ENCODE measurements around the gene FAM185A. TPM values are rescaled to one million over a fixed set of nuclear protein-coding genes. Genes with fewer than 3 reads are reported as not detected.

The FAM185A gene
- polyA plus RNA-seq, 1 of the 3 experiments (the other 2 are of a cell fraction), result 12.8 TPM

DNA sequence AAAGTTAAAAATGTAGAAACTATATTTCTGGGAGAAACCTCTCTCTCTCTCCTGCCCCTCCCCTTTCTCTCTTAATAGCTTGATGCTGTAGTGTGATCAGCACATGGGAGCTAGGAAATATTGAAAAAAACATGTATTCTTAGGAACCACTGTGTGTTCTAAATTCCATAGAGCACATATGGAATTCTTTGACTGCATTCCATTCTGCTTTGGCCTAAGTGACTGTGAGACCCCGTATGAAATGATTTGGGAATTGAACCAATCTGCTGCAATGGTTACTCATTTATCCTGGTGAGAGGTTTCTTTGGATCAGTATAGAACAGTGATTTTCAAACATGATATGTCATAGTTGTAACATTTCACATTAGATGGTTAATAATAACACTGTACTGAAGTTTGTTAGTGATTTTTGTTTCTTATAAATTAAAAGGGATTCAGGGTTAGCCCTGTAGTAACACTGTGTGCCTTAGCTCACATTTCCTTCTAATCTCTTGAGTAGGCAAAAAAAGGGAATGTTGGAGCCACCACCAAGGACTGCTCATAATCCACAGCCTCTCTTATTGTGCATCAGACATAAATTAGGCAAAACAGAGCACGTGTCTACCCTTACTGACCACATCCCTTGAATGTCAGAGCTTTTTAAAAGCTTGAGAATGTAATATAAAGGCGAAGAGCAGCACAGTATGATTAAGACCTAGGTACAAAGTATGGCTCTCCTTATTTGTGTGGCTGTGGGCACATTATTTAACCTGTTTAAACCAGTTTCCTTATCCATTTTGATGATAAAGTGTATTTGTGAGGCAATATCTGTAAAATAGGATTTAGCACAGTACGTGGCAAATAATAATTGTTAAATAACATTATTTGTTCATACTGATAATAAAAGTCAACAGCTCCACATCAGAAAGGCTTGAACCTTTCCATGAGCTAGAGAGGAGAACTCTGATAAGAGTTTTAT lies 69.1 kb downstream of the FAM185A start (continued):
- TF ChIP-seq, protein P1, sequence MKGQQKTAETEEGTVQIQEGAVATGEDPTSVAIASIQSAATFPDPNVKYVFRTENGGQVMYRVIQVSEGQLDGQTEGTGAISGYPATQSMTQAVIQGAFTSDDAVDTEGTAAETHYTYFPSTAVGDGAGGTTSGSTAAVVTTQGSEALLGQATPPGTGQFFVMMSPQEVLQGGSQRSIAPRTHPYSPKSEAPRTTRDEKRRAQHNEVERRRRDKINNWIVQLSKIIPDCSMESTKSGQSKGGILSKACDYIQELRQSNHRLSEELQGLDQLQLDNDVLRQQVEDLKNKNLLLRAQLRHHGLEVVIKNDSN (IDR thresholded peaks at IDR 0.05; ENCODE audit: borderline replicate concordance, low read depth), result no peak

DNA sequence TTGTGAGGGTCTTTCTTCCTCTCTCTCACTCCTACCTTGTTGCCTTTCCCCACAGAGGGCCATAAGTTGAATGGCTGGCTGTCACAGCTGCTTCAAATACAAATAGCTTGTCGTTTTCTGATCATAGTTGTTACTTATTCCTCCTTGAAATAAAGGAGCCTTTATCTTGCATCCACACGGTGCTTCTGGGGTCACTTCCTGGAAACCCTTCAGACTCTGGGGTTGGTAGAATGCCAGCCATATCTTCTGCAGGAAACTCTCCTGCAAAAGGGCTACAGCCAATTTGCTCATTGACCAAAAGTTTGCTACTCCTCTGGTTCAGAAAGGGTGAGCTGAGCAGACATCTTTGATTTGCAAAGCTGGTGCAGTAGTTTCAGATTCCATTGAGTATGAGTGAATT lies 70.4 kb downstream of the FAM185A start:
- H3K27me3 ChIP-seq (ENCODE audit: insufficient read depth), result no peaks in the 10 kb centered on the region
- CTCF ChIA-PET, result interaction anchor here (1.4 kb wide), 1 partner anchor 25 kb away, joined by 3 read pairs; no protein-coding TSS in a partner anchor
- POLR2A ChIA-PET, result no interaction called here
- no peaks in the 10 kb centered on the region for H3K79me2 ChIP-seq (ENCODE audit: insufficient read depth)
- DNase-seq, result no peak
- no peaks in the 10 kb centered on the region for H3F3A ChIP-seq (replicated peaks; ENCODE audit: insufficient read depth)
- TF ChIP-seq FOXJ3 (CRISPR knock-in tag; IDR thresholded peaks at IDR 0.05) (no peak), GATA2 (CRISPR knock-in tag; IDR thresholded peaks at IDR 0.05) (no peak), RCOR1 (IDR thresholded peaks at IDR 0.05; ENCODE audit: low read length) (no peak), NFIC (IDR thresholded peaks at IDR 0.05; ENCODE audit: borderline replicate concordance) (no peak), MEF2A (IDR thresholded peaks at IDR 0.05; ENCODE audit: borderline replicate concordance, low read depth) (no peak), JUND (IDR thresholded peaks at IDR 0.05) (no peak), FOXM1 (IDR thresholded peaks at IDR 0.05; ENCODE audit: low read depth) (no peak)
- TF ChIP-seq, protein P2, sequence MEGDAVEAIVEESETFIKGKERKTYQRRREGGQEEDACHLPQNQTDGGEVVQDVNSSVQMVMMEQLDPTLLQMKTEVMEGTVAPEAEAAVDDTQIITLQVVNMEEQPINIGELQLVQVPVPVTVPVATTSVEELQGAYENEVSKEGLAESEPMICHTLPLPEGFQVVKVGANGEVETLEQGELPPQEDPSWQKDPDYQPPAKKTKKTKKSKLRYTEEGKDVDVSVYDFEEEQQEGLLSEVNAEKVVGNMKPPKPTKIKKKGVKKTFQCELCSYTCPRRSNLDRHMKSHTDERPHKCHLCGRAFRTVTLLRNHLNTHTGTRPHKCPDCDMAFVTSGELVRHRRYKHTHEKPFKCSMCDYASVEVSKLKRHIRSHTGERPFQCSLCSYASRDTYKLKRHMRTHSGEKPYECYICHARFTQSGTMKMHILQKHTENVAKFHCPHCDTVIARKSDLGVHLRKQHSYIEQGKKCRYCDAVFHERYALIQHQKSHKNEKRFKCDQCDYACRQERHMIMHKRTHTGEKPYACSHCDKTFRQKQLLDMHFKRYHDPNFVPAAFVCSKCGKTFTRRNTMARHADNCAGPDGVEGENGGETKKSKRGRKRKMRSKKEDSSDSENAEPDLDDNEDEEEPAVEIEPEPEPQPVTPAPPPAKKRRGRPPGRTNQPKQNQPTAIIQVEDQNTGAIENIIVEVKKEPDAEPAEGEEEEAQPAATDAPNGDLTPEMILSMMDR (IDR thresholded peaks at IDR 0.05), result no peak
- TF ChIP-seq, protein P1 (IDR thresholded peaks at IDR 0.05; ENCODE audit: borderline replicate concordance, low read depth), result no peak
- H3K4me2 ChIP-seq, result no peak overlapping the region
- H3K9me2 ChIP-seq, result no peaks in the 10 kb centered on the region
- no peak overlapping the region for H3K4me3 ChIP-seq (ENCODE audit: low read depth in 2 of 2, low read length in 1 of 2)
- H3K27ac ChIP-seq (ENCODE audit: low read depth in 2 of 2, low read length in 1 of 2), result no peak overlapping the region
- 77% methylated on average over 2 of the region's 2 CpGs for WGBS (ENCODE audit: low lambda C conversion rate)
- H3K36me3 ChIP-seq (replicated peaks in 1 of 2; ENCODE audit: control insufficient read depth in 1 of 2, insufficient read depth in 2 of 2, low read length in 1 of 2), result peaks cover 3 to 4% of the 10 kb centered on the region in 2 experiments
- H3K4me1 ChIP-seq (ENCODE audit: control insufficient read depth in 1 of 2, insufficient read depth in 2 of 2, low read depth in 1 of 2, low read length in 1 of 2), result no peaks in the 10 kb centered on the region
- no peak overlapping the region for H3K9ac ChIP-seq
- no peak overlapping the region for H2AFZ ChIP-seq (ENCODE audit: low read depth)
- no peaks in the 10 kb centered on the region for H4K20me1 ChIP-seq (ENCODE audit: insufficient read depth)
- no peaks in the 10 kb centered on the region for H3K9me3 ChIP-seq

All from SK-N-SH (cell line).